ENCODE results near the gene GRAMD1A.

- TF ChIP-seq CTCF (IDR thresholded peaks at IDR 0.05), result no peak
- TF ChIP-seq POLR2A (IDR thresholded peaks at IDR 0.05), result no peak
Measured at GRCh38 chr19:35027009-35027408, 26.9 kb downstream of the GRAMD1A start.

Data from Peyer's patch (tissue), 4 donors.